HG03575 (cell line): ENCODE data around the gene TBCD.
"Not testable (repeated sequence)": the region's sequence is repeated elsewhere in the genome, so short reads cannot be mapped to it uniquely, and the experiment has no call there.

ENCODE experiments used
- ATAC-seq: cut with Tn5 transposase; IDR thresholded peaks from one replicate; pipeline ENCODE4 v1.9.1; 2021; ENCODE audit not compliant: unreplicated experiment, insufficient number of reproducible peaks, low FRiP score; ENCODE audit errors: extremely low read depth

TBCD gene

DNA sequence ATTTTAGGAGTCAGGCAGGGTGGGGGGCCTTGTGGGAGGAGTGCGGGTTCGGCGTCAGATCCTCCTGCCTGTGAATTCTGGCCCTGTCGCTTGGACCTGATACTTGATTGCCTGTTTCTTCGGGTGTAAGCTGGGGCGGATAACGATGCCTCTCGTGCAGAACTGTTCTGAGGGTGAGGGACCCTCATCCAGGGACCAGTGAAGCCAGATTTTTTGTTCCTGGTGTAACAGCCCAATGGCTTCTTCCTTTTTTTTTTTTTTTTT, 1.3 kb downstream of the TBCD start:
- ATAC-seq: no peak

DNA sequence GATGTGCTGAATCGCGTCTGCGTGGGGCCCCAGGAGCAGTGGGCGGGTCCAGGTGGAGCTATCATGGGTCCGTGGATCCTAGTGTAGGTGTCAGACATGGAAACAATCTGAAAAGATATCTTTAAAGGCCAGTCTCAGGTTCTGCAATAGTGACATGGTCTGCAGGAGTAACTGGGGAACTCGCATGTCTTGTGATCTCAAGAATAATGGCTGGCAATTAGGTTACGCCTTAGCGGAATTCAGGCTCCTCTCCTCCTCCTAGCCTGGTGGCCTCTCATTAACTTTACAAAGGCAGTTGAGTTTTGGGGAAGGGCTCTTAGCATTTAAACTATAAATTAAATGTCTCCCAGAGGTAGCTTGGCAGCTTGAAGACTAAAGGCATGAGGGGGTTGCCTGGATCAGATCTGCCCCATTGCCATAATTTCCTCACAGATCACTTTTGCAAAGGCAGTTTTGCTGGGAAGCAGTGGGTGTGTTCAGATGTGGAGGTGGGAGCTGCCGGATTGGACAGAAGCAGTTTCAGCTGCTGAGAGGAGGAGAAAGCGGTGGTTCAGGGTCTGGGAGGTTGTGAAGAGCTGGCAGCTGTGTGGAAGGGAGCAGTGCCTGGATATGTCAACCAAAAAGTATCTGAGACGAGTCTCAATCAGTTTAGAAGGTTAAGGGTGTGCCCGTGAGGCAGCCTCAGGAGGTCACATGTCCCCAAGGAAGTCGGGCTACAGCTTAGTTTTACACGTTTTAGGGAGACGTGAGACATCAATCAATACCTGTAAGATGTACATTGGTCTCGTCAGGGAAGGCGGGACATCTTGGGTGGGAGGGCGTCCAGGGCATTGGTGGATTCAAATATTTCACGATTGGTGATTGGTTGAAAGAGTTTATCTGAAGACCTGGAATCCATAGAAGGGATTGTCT, 2.7 kb downstream of the TBCD start:
- no peak for ATAC-seq

DNA sequence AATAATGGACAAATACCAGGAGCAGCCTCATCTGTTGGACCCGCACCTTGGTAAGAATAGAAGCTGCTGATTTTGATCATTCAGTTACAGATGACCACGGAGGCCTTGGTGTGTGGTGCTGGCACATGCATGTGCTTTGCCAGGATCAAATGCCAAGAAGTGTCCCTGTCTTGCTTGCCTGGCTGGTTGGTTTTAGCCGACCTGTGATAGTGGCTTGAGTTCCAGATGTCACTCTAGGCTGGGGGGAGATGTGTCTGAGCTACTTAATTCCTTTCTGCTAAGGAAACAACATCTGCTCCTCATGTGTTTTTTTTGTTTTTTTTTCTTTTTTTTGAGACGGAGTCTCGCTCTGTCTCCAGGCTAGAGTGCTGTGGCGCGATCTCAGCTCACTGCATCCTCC, 4.3 kb downstream of the TBCD start:
- no peak for ATAC-seq

DNA sequence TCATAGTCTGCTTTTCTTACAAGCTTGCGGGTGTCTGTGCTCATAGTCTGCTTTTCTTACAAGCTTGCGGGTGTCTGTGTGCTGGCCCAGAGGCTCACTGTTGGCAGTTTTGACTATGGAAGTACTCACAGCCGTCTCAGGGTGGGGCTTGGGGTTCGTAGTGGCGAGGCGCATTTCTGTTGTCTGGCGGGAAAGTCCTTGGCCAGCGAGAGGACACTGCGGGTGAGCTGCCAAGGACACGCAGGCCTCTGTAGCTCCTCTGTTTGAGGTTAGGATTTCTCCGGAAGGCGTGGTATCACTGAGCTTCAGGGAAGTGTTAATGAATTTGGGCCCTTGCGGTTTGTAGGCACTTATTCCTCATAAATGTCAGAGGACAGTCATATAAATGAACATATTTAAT, 13.5 kb downstream of the TBCD start:
- ATAC-seq: no peak

DNA sequence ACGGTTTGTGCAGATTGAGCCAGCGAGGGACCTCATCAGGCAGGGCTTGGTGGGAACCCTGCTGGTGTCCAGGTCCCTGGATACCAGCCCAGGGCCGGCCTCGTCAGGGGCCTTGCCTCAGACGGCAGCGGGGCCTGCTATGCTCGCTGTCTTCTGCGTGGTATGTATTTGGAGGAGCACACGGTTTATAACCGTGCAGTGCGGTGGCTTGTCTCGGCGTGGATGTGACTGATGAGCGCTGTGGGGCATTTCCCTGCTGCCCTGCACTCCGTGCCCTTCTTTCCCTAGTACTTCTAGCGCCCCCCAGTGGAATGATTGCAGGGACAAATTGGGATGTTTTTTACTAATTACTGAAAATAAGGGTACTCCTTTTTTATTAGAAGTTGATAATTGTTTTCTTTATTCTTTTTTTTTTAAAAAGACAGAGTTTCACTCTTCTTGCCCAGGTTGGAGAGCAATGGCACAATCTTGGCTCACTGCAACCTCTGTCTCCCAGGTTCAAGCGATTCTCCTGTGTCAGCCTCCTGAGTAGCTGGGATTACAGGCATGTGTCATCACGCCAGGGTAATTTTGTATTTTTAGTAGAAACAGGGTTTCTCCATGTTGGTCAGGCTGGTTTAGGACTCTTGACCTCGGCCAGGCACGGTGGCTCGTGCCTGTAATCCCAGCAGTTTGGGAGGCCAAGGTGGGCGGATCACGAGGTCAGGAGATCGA, 15.3 kb downstream of the TBCD start:
- ATAC-seq: no peak

DNA sequence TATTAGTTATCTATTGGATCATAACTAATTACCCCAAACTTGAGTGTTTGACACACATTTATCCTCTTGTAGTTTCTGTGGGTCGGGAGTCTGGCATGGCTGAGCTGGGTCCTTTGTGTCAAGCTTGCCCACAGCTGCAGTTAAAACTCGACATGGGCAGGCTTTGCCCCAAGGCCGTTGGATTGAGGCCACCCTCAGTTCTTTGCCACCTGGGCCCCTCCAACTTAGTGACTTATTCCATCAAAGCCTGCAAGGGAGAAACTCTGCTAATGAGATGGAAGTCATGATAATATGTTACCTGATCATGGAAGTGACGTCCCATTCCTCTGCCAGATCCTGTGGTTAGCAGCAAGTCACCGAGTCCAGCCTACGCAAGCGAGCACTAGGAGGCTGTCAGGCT, 17.2 kb downstream of the TBCD start:
- no peak for ATAC-seq

DNA sequence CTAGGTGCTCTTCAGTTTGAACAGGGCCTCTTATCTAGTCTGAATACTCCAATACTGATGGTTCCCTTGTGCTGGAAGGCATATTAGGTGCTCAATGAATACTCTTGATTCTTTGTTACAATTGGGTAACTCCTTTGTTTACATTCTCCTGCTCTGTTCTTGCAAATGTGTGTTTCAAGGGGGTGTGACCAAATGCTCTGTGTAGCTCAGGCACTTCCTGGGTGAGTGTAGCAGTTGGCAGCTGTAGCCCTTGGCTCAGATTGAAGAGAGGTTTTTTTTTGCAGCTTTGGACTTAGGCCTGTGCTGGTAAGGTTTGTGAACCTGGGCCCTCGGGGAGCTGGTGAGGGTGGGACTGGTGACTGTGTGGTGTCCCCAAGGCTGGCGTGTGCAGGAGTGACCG, 20.2 kb downstream of the TBCD start:
- ATAC-seq: no peak

DNA sequence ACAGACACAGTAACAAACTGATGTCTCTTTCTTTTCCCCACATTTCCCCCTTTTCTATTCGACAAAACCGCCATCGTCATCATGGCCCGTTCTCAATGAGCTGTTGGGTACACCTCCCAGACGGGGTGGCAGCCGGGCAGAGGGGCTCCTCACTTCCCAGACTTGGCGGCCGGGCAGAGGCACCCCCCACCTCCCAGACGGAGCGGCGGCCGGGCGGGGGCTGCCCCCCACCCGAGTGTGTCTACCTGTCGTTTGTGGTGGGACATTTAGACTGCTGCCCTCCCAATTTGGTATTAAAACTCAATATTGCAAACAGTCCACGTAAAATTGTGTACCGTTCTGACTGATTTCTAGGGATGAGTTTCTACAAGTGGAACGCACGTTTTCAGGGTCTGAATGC, 22.6 kb downstream of the TBCD start:
- ATAC-seq: not testable (repeated sequence)

DNA sequence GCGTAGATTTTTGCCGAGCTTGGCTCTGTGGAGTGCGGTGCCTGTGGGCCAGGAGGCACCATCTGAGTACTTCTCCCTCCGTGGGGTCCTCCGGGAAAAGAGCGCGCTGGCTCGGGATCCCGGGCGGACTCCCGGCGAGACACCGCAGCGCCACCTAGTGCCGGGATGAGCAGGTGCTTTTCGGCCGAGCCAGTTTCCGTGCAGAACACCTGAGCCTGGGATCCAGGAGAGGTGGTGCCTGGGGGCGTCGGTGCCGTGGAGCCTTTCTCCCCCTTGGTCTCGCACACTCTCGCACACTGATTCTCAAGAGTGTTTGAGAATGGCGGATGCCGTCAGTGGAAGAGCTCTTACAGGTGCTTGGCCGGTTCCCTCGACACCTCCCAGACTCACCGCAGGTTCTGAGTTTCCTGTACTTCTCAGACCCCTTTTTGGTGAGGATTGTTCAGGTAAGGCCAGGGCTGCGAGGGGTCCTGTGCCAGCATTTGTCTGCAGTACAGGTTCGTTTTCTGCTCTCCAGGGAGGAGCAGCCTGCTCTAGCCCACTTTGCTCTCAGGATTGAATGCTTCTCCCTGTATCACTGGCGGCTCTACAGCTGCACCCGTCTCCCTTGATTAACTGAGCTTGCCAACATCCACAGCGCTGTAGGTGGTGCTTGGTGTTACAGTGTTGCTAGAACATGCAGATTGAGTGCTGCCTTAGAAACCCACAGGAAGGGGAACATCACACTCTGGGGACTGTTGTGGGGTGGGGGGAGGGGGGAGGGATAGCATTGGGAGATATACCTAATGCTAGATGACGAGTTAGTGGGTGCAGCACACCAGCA, 23.3 kb downstream of the TBCD start:
- no peak for ATAC-seq

DNA sequence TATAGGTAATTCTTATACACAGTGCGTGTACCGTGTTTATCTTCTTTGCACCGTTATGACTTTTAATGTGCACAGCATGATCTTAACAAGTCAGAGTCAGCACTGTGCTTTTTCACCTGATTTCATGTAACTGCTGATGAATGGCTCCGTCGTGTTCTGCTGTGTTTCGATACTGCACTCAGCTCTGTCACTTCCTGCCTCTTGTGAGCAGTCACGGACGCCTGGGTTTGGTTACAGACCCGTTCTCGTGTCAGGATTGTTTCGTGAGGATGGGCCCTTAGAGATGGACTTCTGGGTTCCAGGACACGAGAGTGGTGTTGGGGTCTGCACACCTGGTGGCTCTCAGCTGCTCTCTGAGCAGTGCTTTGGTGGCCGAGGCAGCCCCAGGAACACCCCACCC, 24.6 kb downstream of the TBCD start:
- ATAC-seq: no peak

DNA sequence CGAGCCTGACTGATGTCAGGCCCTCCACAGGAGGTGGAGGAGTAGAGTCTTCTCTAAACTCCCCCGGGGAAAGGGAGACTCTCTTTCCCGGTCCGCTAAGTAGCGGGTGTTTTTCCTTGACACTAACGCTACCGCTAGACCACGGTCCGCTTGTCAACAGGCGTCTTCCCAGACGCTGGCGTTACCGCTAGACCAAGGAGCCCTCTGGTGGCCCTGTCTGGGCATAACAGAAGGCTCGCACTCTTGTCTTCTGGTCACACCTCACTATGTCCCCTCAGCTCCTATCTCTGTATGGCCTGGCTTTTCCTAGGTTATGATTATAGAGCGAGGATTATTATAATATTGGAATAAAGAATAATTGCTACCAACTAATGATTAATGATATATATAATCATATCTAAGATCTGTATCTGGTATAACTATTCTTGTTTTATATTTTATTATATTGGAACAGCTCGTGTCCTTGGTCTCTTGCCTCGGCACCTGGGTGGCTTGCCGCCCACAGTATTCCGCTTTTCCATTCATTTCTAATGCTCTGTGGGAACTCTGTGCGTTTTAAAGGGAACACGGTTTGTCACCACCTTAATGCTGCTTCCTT, 26.0 kb downstream of the TBCD start:
- ATAC-seq: not testable (repeated sequence)

DNA sequence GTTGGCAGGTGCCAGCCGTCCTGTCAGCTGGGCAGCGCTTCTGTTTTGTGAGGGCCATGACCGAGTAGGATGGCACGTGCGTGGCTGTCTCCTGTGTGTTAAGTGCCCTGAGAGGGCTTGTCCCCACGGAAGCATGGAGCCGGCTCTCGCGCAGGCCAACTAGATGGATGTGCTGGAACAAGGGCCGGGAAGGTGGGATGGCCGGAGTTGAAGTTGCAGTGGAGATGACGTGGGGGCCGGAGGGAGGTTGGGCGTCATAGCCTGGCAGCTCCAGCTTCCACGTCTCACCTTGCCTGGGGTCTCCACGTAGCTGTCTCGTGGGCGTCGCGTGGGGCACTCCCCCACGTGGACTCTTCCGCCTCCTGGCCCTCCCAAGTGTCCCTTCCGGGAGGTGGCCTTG, 27.7 kb downstream of the TBCD start:
- no peak for ATAC-seq

DNA sequence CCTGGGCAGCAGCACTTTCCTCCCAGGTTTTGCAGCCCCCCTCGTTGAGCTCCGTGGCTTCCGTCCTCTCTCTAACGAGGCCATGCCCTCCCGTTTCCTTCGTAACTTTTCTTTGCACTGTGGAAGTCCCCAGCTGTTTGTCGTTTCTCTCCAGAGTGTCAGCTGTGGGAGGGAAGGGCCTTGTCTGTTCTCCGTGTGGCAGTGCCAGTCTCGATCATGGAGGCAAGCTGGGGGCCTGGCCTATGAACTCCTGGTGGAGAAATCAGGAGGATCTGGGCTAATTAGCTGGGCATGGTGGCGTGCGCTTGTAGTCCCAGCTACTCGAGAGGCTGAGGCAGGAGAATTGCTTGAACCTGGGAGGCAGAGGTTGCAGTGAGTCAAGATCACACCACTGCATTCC, 28.3 kb downstream of the TBCD start:
- ATAC-seq: no peak

DNA sequence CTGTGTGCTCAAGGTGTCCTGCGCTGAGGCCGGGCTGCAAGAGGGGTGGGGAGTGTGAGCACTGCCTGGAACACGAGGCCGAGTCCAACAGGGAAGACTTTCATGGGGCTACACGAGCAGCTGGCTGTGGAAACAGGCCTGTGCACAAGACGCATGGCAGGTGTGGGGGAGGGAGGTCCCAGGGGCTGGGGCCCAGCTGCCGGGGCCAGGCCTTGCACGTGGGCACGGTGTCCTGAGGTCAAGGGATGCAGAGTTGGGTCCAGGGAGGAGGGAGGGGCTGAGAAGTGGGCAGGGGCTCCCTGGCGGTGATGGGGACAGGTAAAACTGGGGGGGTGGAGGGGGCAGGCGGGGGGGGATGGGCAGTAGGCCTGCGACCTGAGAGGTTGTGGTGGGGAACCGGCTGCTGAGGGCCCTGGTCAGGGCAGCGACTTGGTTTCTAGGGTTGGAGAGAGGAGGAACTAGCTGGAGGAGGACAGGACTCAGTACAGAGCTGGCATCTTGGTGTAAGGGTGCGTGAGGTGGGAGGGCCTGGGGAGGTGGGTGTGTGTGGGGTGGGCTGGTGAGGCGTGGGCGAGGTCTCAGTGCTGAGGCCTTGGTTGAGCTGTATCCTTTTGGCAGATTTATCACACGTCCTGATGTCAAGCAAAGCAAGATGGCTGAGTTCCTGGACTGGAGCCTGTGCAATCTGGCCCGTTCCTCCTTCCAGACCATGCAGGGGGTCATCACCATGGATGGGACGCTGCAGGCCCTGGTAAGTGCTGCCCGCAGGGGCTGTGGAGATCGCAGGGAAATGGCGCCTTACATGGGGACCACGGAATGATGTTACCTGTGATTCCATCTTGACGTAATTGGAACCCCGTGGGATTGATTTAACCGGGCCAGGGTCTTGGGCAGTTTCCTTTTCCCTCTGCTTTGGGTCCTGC, 29.4 kb downstream of the TBCD start:
- no peak for ATAC-seq

DNA sequence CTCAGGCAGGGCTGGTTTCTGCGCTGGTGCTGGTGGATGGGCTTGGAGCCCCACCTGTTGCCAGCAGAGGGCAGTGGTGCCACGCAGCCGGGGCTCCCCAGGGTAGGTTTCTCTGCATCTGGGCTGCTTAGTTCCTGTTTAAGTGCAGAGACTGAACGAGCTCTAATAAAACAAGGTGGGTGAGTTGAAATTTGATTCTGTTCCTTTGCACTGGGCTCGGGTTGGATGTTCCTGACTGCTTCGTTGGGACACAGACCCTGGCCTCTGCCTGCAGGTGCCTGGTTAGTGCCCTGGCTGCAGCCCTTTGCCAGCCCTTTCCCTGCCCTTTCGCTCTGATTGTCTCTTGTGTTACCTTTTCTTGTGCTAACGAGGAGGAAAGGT, 30.0 kb downstream of the TBCD start:
- no peak for ATAC-seq

DNA sequence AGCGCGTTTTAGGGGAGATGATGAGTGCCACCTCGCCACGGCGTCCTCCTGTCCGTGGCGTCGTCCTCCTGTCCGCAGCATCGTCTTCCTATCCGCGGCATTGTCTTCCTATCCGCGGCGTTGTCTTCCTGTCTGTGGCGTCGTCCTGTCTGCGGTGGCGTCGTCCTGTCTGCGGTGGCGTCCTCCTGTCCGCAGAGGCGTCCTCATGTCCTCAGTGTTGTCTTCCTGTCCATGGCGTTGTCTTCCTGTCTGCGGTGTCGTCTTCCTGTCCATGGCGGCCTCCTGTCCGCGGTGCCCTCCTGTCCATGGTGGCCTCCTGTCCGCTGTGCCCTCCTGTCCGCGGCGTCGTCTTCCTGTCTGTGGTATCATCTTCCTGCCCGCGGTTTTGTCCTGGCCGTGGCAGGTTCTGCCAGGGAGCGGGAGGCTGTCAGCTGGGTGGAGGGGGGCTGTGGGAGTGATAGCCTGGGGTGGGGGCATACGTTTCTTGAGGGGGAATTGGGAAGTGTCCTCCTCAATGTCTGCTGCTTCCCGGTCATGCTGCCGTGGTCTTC, 30.9 kb downstream of the TBCD start:
- ATAC-seq: no peak

DNA sequence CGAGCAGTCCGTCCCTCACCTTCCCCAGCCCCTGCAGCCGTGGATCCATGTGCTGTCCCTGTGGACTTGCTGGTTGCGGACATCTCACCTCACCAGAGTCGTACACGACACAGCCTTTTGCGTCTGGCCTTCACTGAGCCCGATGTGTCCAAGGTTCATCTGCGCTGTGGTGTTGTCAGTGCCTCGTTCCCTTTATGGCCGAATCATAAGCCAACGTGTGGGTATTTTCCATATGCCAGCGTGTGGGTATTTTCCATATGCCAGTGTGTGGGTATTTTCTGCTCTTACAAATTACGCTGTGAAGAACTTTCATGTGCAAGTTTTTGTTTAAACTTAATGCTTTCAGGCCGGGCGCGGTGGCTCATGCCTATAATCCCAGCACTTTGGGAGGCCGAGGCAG, 31.6 kb downstream of the TBCD start:
- ATAC-seq: no peak

DNA sequence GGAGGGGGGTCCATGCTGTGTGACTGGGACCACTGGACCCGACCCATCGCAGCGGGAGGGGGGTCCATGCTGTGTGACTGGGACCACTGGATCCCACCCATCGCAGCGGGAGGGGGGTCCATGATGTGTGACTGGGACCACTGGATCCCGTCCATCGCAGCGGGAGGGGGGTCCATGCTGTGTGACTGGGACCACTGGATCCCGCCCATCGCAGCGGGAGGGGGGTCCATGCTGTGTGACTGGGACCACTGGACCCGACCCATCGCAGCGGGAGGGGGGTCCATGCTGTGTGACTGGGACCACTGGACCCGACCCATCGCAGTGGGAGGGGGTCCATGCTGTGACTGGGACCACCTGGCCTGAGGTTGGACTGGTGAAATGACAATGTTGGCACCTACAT, 33.7 kb downstream of the TBCD start:
- not testable (repeated sequence) for ATAC-seq
